ENCODE data around the gene BARHL2. TPM values are rescaled to one million over a fixed set of nuclear protein-coding genes. Genes with fewer than 3 reads are reported as not detected.

The BARHL2 gene
- total RNA-seq, 6 experiments from 2014 or later, result not detected

DNA sequence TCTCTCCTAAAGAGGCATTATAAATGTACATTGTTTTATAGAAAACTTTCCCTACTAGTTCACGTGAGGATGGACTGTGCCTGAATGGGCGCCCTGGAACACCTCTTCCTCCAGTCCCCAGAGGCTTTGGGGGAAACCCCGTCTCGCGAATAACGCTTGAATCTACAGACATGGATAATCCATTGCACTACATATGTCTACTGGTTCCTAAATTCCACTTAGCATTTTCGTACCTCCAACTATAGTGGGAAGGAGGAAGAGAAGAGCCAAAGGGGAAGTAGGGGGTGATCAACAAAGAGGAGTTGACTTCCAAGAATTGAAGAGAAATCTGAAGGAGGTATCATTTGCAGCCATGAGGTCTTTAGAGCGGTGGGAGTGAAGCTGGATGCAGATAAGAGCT lies 11.1 kb downstream of the BARHL2 start:
- peaks cover 5 to 52% of the 10 kb centered on the region in 2 donors for H3K27me3 ChIP-seq
- no peak for TF ChIP-seq POLR2A (IDR thresholded peaks at IDR 0.05)
- TF ChIP-seq, protein P1, sequence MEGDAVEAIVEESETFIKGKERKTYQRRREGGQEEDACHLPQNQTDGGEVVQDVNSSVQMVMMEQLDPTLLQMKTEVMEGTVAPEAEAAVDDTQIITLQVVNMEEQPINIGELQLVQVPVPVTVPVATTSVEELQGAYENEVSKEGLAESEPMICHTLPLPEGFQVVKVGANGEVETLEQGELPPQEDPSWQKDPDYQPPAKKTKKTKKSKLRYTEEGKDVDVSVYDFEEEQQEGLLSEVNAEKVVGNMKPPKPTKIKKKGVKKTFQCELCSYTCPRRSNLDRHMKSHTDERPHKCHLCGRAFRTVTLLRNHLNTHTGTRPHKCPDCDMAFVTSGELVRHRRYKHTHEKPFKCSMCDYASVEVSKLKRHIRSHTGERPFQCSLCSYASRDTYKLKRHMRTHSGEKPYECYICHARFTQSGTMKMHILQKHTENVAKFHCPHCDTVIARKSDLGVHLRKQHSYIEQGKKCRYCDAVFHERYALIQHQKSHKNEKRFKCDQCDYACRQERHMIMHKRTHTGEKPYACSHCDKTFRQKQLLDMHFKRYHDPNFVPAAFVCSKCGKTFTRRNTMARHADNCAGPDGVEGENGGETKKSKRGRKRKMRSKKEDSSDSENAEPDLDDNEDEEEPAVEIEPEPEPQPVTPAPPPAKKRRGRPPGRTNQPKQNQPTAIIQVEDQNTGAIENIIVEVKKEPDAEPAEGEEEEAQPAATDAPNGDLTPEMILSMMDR (IDR thresholded peaks at IDR 0.05), result no peak
- ATAC-seq (no peak), DNase-seq (no peak)
- WGBS (ENCODE audit: insufficient coverage, low coverage, low lambda C conversion rate, missing lambda C conversion rate), result 22% methylated on average over 8 of the region's 8 CpGs
- peaks cover 0 to 12% (median 0%) of the 10 kb centered on the region in 4 donors for H3K4me1 ChIP-seq
- intact Hi-C loops (cut with DNase I), result no loop called here
- no peak overlapping the region for H3K27ac ChIP-seq
- H3K9me3 ChIP-seq, result no peaks in the 10 kb centered on the region
- no peak overlapping the region for H3K4me3 ChIP-seq
- no peaks in the 10 kb centered on the region for H3K36me3 ChIP-seq

DNA sequence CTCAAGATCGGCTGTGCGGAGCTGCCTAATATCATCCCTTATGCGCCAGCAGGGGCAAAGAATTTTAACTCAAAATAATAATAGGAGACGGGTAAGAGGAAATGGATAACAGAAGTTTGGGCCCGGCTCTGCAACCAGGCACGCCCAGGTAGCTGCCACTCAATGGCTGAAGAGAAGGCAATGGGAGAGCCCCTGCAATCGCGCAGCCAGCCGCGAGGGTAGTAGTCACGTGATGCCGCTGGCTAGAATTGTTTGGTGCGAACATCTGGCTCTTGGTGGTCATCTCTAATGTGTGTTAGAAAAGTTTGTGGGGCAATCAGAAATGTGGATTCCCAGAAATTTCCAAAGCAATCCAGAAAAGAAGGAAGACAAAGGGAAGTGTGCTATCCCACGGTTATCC lies 12.3 kb downstream of the BARHL2 start:
- no peak for TF ChIP-seq POLR2A (IDR thresholded peaks at IDR 0.05)
- TF ChIP-seq, protein P1 (IDR thresholded peaks at IDR 0.05), result no peak
- WGBS (ENCODE audit: insufficient coverage, low coverage, low lambda C conversion rate, missing lambda C conversion rate), result 11% methylated on average over 14 of the region's 14 CpGs
- no peak overlapping the region for H3K4me3 ChIP-seq
- H3K9me3 ChIP-seq, result no peaks in the 10 kb centered on the region
- peaks cover 0 to 12% (median 0%) of the 10 kb centered on the region in 4 donors for H3K4me1 ChIP-seq
- intact Hi-C loops (cut with DNase I), result no loop called here
- DNase-seq, result no peak
- no peak for ATAC-seq
- peaks cover 5 to 41% of the 10 kb centered on the region in 2 donors for H3K27me3 ChIP-seq
- no peaks in the 10 kb centered on the region for H3K36me3 ChIP-seq
- no peak overlapping the region for H3K27ac ChIP-seq

DNA sequence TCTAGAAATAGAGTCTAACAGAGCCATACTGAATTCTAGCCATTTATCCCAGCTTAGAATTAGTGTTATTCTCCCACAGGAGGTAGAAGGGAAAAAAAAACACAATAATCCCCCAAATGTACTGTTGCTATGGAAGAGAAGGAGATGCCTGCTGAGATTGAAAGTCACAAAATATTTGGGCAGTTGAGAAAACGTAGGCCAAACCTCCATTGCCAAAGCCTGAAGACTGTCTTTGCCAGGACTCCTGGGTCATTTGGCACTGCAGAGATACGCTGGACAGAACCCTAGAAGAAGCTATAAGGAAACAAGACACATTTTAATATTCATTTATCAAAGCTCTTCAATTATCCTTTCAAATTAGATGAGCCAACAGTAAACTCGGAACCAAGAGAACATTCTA lies 22.3 kb downstream of the BARHL2 start:
- Histone ChIP-seq H3K4me1 (no peaks in the 10 kb centered on the region), H3K9me3 (no peaks in the 10 kb centered on the region), H3K27ac (no peak overlapping the region), H3K27me3 (peaks cover 4 to 6% of the 10 kb centered on the region in 2 donors), H3K4me3 (no peak overlapping the region), H3K36me3 (no peaks in the 10 kb centered on the region)
- WGBS (ENCODE audit: insufficient coverage, low coverage, low lambda C conversion rate, missing lambda C conversion rate), result 59% methylated on average over 3 of the region's 3 CpGs
- TF ChIP-seq, protein P1 (IDR thresholded peaks at IDR 0.05), result no peak
- TF ChIP-seq POLR2A (IDR thresholded peaks at IDR 0.05), result no peak
- no peak for DNase-seq
- ATAC-seq, result no peak
- intact Hi-C loops (cut with DNase I), result no loop called here

GRCh38 chr1:90687747-90688146 lies 29.4 kb downstream of the BARHL2 start:
- WGBS (ENCODE audit: insufficient coverage, low coverage, low lambda C conversion rate, missing lambda C conversion rate), result 77% methylated on average over 3 of the region's 3 CpGs
- Histone ChIP-seq H3K9me3 (no peaks in the 10 kb centered on the region), H3K4me1 (no peaks in the 10 kb centered on the region), H3K36me3 (no peaks in the 10 kb centered on the region), H3K27ac (no peak overlapping the region), H3K27me3 (no peaks in the 10 kb centered on the region), H3K4me3 (no peak overlapping the region)
- DNase-seq (no peak), ATAC-seq (no peak)
- intact Hi-C loops (cut with DNase I), result no loop called here
- TF ChIP-seq POLR2A (IDR thresholded peaks at IDR 0.05), result no peak
- TF ChIP-seq, protein P1 (IDR thresholded peaks at IDR 0.05), result no peak

Measured in right lobe of liver (tissue), 6 donors.